Common myeloid progenitor, CD34-positive (primary cell): ENCODE measurements around the gene PRG2.
"Not testable (repeated sequence)": the region's sequence is repeated elsewhere in the genome, so short reads cannot be mapped to it uniquely, and the experiment has no call there.

Source experiments
- CTCF ChIA-PET: fragments of 350-600 bp; sonication (Branson Sonifier 250); formaldehyde crosslinking; loops from one replicate; lab custom pipeline; 2021; ENCODE audit warnings: antibody characterized with exemption; lab: Charles Lee
- POLR2A ChIA-PET: fragments of 350-600 bp; sonication (Branson Sonifier 250); formaldehyde crosslinking; loops from one replicate; lab custom pipeline; 2021; ENCODE audit warnings: antibody characterized with exemption; lab: Charles Lee
- DNase-seq, 3 donors: peaks; one replicate each; pipeline versions ENCODE4 v3.0.0 to v3.0.0-alpha.2; 2013
- H3K27ac ChIP-seq, 2 experiments: 1 replicate in 1 of 2; 2 replicates in 1 of 2; pipeline ENCODE4 v1.7.0; 2013; ENCODE audit warnings: inconsistent platforms in 2 of 2, low read length in 2 of 2, mild to moderate bottlenecking in 2 of 2, low read depth in 1 of 2, moderate library complexity in 1 of 2; ENCODE audit not compliant: severe bottlenecking in 2 of 2, insufficient read depth in 1 of 2, poor library complexity in 1 of 2
- H3K27me3 ChIP-seq, 5 experiments: replicated peaks in 2 of 5; 1 replicate in 3 of 5; 2 replicates in 2 of 5; pipeline versions ENCODE4 v1.6.1 to v1.7.0; 2013; ENCODE audit warnings: low read length in 4 of 5, mild to moderate bottlenecking in 2 of 5, moderate library complexity in 2 of 5, inconsistent platforms in 1 of 5; ENCODE audit not compliant: insufficient read depth in 5 of 5, control insufficient read depth in 4 of 5
- H3K36me3 ChIP-seq, 4 experiments: 1 replicate in 2 of 4; 2 replicates in 2 of 4; pipeline versions ENCODE4 v1.6.1 to v1.7.0; 2013; ENCODE audit warnings: low read length in 3 of 4, control low read depth in 1 of 4, mild to moderate bottlenecking in 1 of 4; ENCODE audit not compliant: control insufficient read depth in 4 of 4, insufficient read depth in 4 of 4
- H3K4me1 ChIP-seq, 4 experiments: 1 replicate in 3 of 4; 2 replicates in 1 of 4; pipeline versions ENCODE4 v1.6.1 to v1.7.1; 2013; ENCODE audit warnings: low read length in 3 of 4, mild to moderate bottlenecking in 3 of 4, control low read depth in 1 of 4, inconsistent platforms in 1 of 4, moderate library complexity in 1 of 4; ENCODE audit not compliant: control insufficient read depth in 4 of 4, insufficient read depth in 4 of 4; ENCODE audit errors: control extremely low read depth in 1 of 4
- H3K4me3 ChIP-seq, 7 experiments: 1 replicate in 4 of 7; 2 replicates in 3 of 7; pipeline versions ENCODE4 v1.5.1 to v1.7.0; 2013; ENCODE audit warnings: mild to moderate bottlenecking in 7 of 7, low read length in 6 of 7, moderate library complexity in 6 of 7, inconsistent platforms in 2 of 7, low read depth in 2 of 7, control low read depth in 1 of 7; ENCODE audit not compliant: insufficient read depth in 4 of 7, control insufficient read depth in 1 of 7; ENCODE audit errors: extremely low read depth in 1 of 7
- H3K9me3 ChIP-seq, 5 experiments: 1 replicate in 4 of 5; 2 replicates in 1 of 5; pipeline versions ENCODE4 v1.6.1 to v1.7.1; 2013; ENCODE audit warnings: low read length in 4 of 5, mild to moderate bottlenecking in 2 of 5, inconsistent platforms in 1 of 5, low read depth in 1 of 5, moderate library complexity in 1 of 5; ENCODE audit not compliant: control insufficient read depth in 4 of 5, insufficient read depth in 2 of 5; ENCODE audit errors: control extremely low read depth in 1 of 5
- WGBS: methylation state at CpG from one replicate; pipeline ENCODE4 v1.1.5; 2013; ENCODE audit not compliant: insufficient coverage; 5-methylcytosine and 5-hydroxymethylcytosine counted together

PRG2 gene

DNA sequence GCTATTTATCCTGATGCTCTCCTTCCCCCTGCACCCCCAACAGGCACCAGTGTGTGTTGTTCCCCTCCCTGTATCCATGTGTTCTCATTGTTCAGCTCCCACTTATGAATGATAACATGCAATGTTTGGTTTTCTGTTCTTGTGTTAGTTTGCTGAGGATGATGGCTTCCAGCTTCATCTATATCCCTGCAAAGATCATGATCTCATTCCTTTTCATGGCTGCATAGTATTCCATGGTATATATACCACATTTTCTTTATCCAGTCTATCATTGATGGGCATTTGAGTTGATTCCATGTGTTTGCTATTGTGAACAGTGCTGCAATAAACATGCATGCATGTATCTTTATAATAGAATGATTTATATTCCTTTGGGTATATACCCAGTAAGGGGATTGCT lies 29.0 kb downstream of the PRG2 start:
- H3K27me3 ChIP-seq, H3K36me3 ChIP-seq, POLR2A ChIA-PET, H3K4me3 ChIP-seq, H3K27ac ChIP-seq, H3K9me3 ChIP-seq, DNase-seq: not testable (repeated sequence)
- CTCF ChIA-PET, result interaction anchor here (0.9 to 2.0 kb wide), 7 partner anchors 9 to 117 kb away, joined by 3 to 6 read pairs (median 4); no protein-coding TSS in a partner anchor
- H3K4me1 ChIP-seq, result peaks cover 6 to 51% (median 20%) of the 10 kb centered on the region in 4 experiments

DNA sequence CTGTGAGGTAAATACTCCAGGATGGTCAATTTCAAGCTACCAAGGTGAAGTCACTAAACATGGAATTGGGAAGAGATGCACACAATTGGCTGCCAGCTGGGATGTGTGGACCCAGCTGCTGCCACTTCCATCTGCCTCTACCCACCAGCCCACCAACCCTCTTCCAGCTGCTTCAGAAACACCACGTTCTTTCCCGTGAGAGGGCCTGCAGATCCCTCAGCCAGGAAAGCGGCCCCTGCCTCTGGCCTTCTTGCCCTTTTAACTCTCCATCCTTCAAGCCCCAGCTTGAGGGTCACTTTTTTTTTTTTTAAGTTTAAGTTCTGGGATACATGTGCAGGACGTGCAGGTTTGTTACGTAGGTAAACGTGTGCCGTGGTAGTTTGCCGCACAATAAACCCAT lies 29.5 kb downstream of the PRG2 start:
- Histone ChIP-seq H3K4me3 (no peak overlapping the region), H3K9me3 (no peaks in the 10 kb centered on the region), H3K36me3 (no peaks in the 10 kb centered on the region), H3K27ac (no peak overlapping the region), H3K27me3 (no peaks in the 10 kb centered on the region), H3K4me1 (peaks cover 7 to 52% (median 24%) of the 10 kb centered on the region in 4 experiments)
- WGBS, result 94% methylated on average over 4 of the region's 8 CpGs
- no peak for DNase-seq
- POLR2A ChIA-PET, result no interaction called here
- CTCF ChIA-PET, result interaction anchor here (0.9 to 2.0 kb wide), 6 partner anchors 9 to 93 kb away, joined by 3 to 6 read pairs (median 4); no protein-coding TSS in a partner anchor

DNA sequence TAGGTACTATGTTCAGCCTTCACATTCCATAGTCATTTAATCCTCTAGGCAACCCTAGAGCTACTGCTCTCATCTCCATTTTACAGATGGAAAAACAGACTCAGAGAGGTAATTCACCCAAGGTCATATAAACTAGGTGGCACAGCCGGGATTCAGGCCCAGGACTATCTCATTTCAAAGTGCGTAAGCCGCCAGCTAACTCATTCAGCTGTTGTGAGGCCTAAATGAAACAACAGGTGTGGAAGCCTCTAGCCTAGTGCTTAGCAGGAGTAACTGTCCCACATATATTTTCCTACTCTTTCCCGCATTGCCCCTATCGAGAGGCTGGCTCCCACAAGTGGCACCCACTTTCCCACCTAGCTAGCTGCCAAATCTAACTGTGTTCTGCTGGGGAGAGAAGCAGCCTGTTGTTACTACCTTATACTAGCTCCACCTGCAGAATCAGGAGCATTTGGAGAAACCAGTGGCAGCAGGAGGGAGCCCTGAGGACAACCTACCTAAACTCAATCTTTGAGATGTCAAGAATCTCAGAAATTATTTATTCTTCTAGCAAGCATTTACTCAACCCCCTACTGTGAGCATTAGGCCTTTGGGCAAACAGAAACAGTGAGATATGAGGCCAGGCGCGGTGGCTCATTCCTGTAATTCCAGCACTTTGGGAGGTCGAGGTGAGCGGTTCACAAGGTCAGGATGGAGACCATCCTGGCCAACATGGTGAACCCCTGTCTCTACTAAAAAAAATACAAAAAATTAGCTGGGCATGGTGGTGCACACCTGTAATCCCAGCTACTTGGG lies 30.4 kb downstream of the PRG2 start:
- 98% methylated on average over 8 of the region's 9 CpGs for WGBS
- no peaks in the 10 kb centered on the region for H3K27me3 ChIP-seq
- H3K36me3 ChIP-seq, result no peaks in the 10 kb centered on the region
- ChIA-PET CTCF (interaction anchor here (1.1 to 2.0 kb wide), 5 partner anchors 10 to 83 kb away, joined by 4 to 6 read pairs (median 4); no protein-coding TSS in a partner anchor), POLR2A (no interaction called here)
- H3K27ac ChIP-seq, result no peak overlapping the region
- no peak for DNase-seq
- H3K9me3 ChIP-seq, result no peaks in the 10 kb centered on the region
- peaks cover 13 to 52% (median 33%) of the 10 kb centered on the region in 4 experiments for H3K4me1 ChIP-seq
- no peak overlapping the region for H3K4me3 ChIP-seq

DNA sequence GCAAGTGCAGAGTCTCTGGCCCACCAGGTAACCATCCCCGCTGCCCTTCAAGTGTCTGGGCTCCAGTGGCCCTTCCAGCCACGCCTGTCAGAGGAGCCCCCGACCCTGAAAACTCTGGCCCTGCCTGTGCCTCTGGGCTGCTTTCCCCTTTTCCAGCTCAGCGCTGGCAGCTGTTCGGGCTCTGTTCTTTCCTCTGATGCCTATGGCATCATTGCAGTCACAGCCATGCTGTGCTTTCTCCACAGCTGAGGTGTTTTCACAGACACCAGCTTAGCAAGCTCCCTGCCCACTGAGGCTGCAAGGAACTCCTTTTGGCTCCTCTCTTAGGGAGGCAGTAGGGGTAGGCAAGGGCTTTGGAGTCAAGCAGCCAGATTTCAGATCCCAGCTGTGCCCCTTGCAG lies 31.1 kb downstream of the PRG2 start:
- 95% methylated on average over 5 of the region's 5 CpGs for WGBS
- Histone ChIP-seq H3K4me1 (peaks cover 16 to 55% (median 40%) of the 10 kb centered on the region in 4 experiments), H3K27me3 (no peaks in the 10 kb centered on the region), H3K36me3 (no peaks in the 10 kb centered on the region), H3K9me3 (no peaks in the 10 kb centered on the region), H3K4me3 (no peak overlapping the region), H3K27ac (no peak overlapping the region)
- POLR2A ChIA-PET, result no interaction called here
- no peak for DNase-seq
- CTCF ChIA-PET, result interaction anchor here (1.1 to 2.0 kb wide), 4 partner anchors 9 to 98 kb away, joined by 4 to 6 read pairs (median 6); no protein-coding TSS in a partner anchor

DNA sequence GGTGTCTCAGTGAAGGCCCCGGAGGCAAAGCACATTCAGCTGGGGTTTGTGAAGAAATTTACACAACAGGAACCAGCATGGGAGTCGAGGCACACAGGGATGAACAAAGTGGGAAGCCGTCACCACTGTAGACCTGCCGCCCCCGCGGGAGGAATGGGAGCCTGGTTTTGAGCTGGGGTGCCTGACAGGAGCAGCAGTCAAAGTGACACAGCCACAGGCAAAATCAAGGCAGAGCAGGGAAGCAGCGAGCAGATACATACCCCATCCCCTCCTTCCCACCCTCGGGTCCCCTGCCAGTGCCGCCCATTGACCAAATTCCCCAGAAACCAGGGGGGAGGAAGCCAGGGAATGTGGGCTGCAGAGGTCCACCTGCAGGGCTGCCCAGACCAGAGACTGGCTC lies 31.5 kb downstream of the PRG2 start:
- no peaks in the 10 kb centered on the region for H3K36me3 ChIP-seq
- no peak overlapping the region for H3K27ac ChIP-seq
- POLR2A ChIA-PET, result no interaction called here
- H3K4me1 ChIP-seq, result peaks cover 18 to 59% (median 44%) of the 10 kb centered on the region in 4 experiments
- H3K9me3 ChIP-seq, result no peaks in the 10 kb centered on the region
- H3K4me3 ChIP-seq, result no peak overlapping the region
- no peak for DNase-seq
- no peaks in the 10 kb centered on the region for H3K27me3 ChIP-seq
- CTCF ChIA-PET, result interaction anchor here (1.1 to 1.6 kb wide), 4 partner anchors 9 to 99 kb away, joined by 4 to 6 read pairs (median 4); partner anchors contain the start of gene PRG3
- WGBS, result 94% methylated on average over 8 of the region's 9 CpGs

DNA sequence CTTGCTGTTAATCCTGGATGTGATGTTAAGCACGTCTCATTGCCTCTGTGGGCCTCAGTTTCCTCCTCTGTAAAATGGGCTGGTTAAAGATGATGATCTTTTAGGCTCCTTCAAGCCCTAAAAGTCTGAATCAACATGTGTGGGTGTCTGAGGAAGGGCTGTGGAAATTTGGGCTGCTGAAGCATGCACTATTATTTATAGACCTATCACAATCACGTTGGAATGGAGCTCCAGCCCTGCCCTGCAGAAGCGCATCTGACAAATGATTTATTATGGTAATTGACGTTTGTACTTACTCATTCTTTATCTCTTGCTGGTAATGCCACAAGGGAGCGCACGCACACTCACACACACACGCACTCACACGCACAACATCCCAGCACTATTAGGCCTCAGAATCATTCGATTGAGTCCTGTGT lies 31.9 kb downstream of the PRG2 start:
- Histone ChIP-seq H3K4me3 (no peak overlapping the region), H3K9me3 (no peaks in the 10 kb centered on the region), H3K4me1 (peaks cover 21 to 63% (median 49%) of the 10 kb centered on the region in 4 experiments), H3K27me3 (no peaks in the 10 kb centered on the region), H3K27ac (no peak overlapping the region), H3K36me3 (no peaks in the 10 kb centered on the region)
- CTCF ChIA-PET, result interaction anchor here (1.1 to 1.6 kb wide), 4 partner anchors 22 to 99 kb away, joined by 4 to 6 read pairs (median 4); partner anchors contain the start of gene PRG3
- 56% methylated on average over 4 of the region's 9 CpGs for WGBS
- POLR2A ChIA-PET, result no interaction called here
- DNase-seq, result peak in 2 of 3 donors; percentile 49 to 62

DNA sequence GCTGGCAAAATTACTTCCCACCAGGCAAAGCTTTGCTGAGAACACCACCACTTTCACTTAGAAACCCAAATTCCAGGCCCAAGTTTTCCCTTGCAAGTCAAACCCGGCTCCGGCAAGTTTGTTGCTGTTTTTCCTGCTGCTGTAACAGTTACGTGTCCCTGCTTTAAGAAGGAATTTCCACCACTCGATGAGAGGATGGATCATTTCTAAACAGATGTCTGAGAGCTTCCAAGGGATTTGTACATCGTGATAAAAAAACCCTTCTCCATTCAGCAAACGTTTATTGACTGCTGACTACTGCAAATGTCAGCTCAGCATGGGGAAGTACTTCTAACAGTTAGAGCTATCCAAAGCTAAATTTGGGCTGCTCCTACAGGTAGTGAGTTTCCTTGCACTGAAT lies 32.6 kb downstream of the PRG2 start:
- H3K4me1 ChIP-seq, result peaks cover 26 to 70% (median 56%) of the 10 kb centered on the region in 4 experiments
- peak overlapping the region in 1 of 7 experiments; percentile 21 for H3K4me3 ChIP-seq
- no peaks in the 10 kb centered on the region for H3K27me3 ChIP-seq
- no peaks in the 10 kb centered on the region for H3K36me3 ChIP-seq
- DNase-seq, result peak in 2 of 3 donors; percentile 50 to 56
- no peaks in the 10 kb centered on the region for H3K9me3 ChIP-seq
- ChIA-PET CTCF (interaction anchor here (0.8 to 1.6 kb wide), 7 partner anchors 12 to 100 kb away, joined by 3 to 6 read pairs (median 3); partner anchors contain the start of gene PRG3), POLR2A (no interaction called here)
- no peak overlapping the region for H3K27ac ChIP-seq
- 58% methylated on average over 6 of the region's 6 CpGs for WGBS
